Measurements from ENCODE around the gene SH3GL3. TPM values are rescaled to one million over a fixed set of nuclear protein-coding genes. Genes with fewer than 3 reads are reported as not detected.
A peak's percentile ranks its signal among the peaks of the same experiment; 100 is the strongest.

SH3GL3 gene
- total RNA-seq, 2 donors from 2014 or later: 3.5 to 3.8 TPM

DNA sequence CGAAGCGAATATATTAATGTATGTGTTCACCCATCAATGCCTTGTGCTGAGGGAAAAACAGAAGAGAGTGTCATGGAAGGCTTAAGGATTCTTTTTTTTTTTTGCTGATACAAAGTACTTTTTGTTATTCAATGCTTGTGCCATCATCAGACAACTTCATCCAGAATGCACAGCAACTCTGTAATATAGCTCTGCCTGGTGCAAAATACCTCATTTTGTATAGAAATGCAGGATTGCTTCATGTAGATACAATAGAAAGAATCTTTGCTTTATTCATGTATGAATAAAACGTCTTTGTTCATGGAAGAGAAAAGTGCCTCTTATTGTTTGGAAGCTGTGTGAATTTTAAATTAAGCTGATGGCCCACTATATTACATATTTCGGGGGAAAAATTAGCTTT lies 62.9 kb downstream of the SH3GL3 start:
- no peaks in the 10 kb centered on the region for H3K27me3 ChIP-seq (ENCODE audit: control insufficient read depth, insufficient read depth, low read length, poor library complexity, severe bottlenecking)
- Mint-ChIP-seq H3K27ac (no peak overlapping the region), H3K36me3 (ENCODE audit: low read depth) (no peaks in the 10 kb centered on the region), H3K27me3 (ENCODE audit: insufficient read depth) (peaks cover 2% of the 10 kb centered on the region), H3K9me3 (no peaks in the 10 kb centered on the region), H3K4me1 (peaks cover 7% of the 10 kb centered on the region), H3K4me3 (no peak overlapping the region)
- no peak overlapping the region for H3K4me3 ChIP-seq (ENCODE audit: low read length)
- H3K9me3 ChIP-seq (ENCODE audit: control insufficient read depth, low read length): no peaks in the 10 kb centered on the region
- H3K4me1 ChIP-seq (ENCODE audit: control insufficient read depth, insufficient read depth, low read length): no peaks in the 10 kb centered on the region
- 94 to 97% methylated on average over 4 of the region's 4 CpGs for WGBS, 2 experiments (ENCODE audit: insufficient coverage in 1 of 2, insufficient read length in 1 of 2)
- H3K9ac ChIP-seq (ENCODE audit: extremely low read depth, low read length, poor library complexity, severe bottlenecking): no peak overlapping the region
- DNase-seq: no peak
- H3K36me3 ChIP-seq (ENCODE audit: control insufficient read depth, insufficient read depth, low read length): no peaks in the 10 kb centered on the region
- TF ChIP-seq CTCF (conservative IDR thresholded peaks at IDR 0.05): no peak
- H3K27ac ChIP-seq (ENCODE audit: low read depth, low read length): no peak overlapping the region

DNA sequence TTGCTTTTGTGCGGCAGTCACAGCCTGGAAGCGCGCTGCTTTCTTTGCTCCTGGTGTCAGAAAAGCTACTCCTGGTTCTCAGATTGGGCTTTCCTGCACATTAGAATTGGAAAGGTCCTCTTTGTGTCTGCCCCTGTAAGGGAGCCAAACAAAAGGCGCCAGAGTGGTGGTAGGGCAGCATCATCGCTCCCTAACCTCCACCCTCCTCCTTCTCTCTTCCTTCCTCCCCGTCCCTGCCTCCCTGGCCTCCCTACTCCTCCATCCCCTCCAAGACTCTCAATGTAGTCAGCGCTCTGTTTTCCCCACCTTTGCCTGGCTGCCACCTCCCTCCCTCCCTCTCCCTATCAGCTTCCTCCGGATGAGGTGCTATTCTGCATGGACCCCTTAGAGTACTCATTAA lies 65.3 kb downstream of the SH3GL3 start:
- TF ChIP-seq CTCF (conservative IDR thresholded peaks at IDR 0.05): no peak
- peak; percentile 58 for DNase-seq
- no peaks in the 10 kb centered on the region for H3K4me1 ChIP-seq (ENCODE audit: control insufficient read depth, insufficient read depth, low read length)
- H3K4me1 Mint-ChIP-seq: peaks cover 7% of the 10 kb centered on the region
- 63 to 75% methylated on average over 6 to 8 of the region's 8 CpGs for WGBS, 2 experiments (ENCODE audit: insufficient coverage in 1 of 2, insufficient read length in 1 of 2)
- H3K36me3 ChIP-seq (ENCODE audit: control insufficient read depth, insufficient read depth, low read length): no peaks in the 10 kb centered on the region
- H3K27me3 ChIP-seq (ENCODE audit: control insufficient read depth, insufficient read depth, low read length, poor library complexity, severe bottlenecking): no peaks in the 10 kb centered on the region
- no peaks in the 10 kb centered on the region for H3K9me3 Mint-ChIP-seq
- no peak overlapping the region for H3K9ac ChIP-seq (ENCODE audit: extremely low read depth, low read length, poor library complexity, severe bottlenecking)
- no peak overlapping the region for H3K27ac ChIP-seq (ENCODE audit: low read depth, low read length)
- H3K9me3 ChIP-seq (ENCODE audit: control insufficient read depth, low read length): no peaks in the 10 kb centered on the region
- H3K27me3 Mint-ChIP-seq (ENCODE audit: insufficient read depth): peaks cover 2% of the 10 kb centered on the region
- no peak overlapping the region for H3K4me3 Mint-ChIP-seq
- no peak overlapping the region for H3K4me3 ChIP-seq (ENCODE audit: low read length)
- no peak overlapping the region for H3K27ac Mint-ChIP-seq
- no peaks in the 10 kb centered on the region for H3K36me3 Mint-ChIP-seq (ENCODE audit: low read depth)

- no peaks in the 10 kb centered on the region for H3K27me3 ChIP-seq (ENCODE audit: control insufficient read depth, insufficient read depth, low read length, poor library complexity, severe bottlenecking)
- H3K4me1 ChIP-seq (ENCODE audit: control insufficient read depth, insufficient read depth, low read length): no peaks in the 10 kb centered on the region
- Mint-ChIP-seq H3K4me3 (no peak overlapping the region), H3K36me3 (ENCODE audit: low read depth) (no peaks in the 10 kb centered on the region), H3K4me1 (peaks cover 7% of the 10 kb centered on the region), H3K27me3 (ENCODE audit: insufficient read depth) (peaks cover 2% of the 10 kb centered on the region), H3K9me3 (no peaks in the 10 kb centered on the region), H3K27ac (no peak overlapping the region)
- TF ChIP-seq CTCF (conservative IDR thresholded peaks at IDR 0.05): no peak
- no peak overlapping the region for H3K9ac ChIP-seq (ENCODE audit: extremely low read depth, low read length, poor library complexity, severe bottlenecking)
- no peak for DNase-seq
- no peaks in the 10 kb centered on the region for H3K36me3 ChIP-seq (ENCODE audit: control insufficient read depth, insufficient read depth, low read length)
- H3K4me3 ChIP-seq (ENCODE audit: low read length): no peak overlapping the region
- WGBS, 2 experiments (ENCODE audit: insufficient coverage in 1 of 2, insufficient read length in 1 of 2): 80 to 95% methylated on average over 2 to 4 of the region's 4 CpGs
- no peaks in the 10 kb centered on the region for H3K9me3 ChIP-seq (ENCODE audit: control insufficient read depth, low read length)
- H3K27ac ChIP-seq (ENCODE audit: low read depth, low read length): no peak overlapping the region
These were observed 67.4 kb downstream of the SH3GL3 start for GRCh38 chr15:83514584-83514983.
